GM15510 (cell line): ENCODE measurements around the gene ZSCAN5A.
"Not testable (repeated sequence)": the region's sequence is repeated elsewhere in the genome, so short reads cannot be mapped to it uniquely, and the experiment has no call there.

ENCODE experiments used
- POLR2A ChIP-seq: IDR thresholded peaks from 3 replicates; pipeline ENCODE4 v1.6.1; 2011; ENCODE audit warnings: borderline replicate concordance; ENCODE audit not compliant: insufficient read length; ENCODE audit errors: extremely low read depth

The ZSCAN5A gene

GRCh38 chr19:56253737-56254136 is 60.9 kb downstream of the ZSCAN5A start:
- TF ChIP-seq POLR2A = no peak

GRCh38 chr19:56252699-56253422 is 61.8 kb downstream of the ZSCAN5A start:
- TF ChIP-seq POLR2A = no peak

DNA sequence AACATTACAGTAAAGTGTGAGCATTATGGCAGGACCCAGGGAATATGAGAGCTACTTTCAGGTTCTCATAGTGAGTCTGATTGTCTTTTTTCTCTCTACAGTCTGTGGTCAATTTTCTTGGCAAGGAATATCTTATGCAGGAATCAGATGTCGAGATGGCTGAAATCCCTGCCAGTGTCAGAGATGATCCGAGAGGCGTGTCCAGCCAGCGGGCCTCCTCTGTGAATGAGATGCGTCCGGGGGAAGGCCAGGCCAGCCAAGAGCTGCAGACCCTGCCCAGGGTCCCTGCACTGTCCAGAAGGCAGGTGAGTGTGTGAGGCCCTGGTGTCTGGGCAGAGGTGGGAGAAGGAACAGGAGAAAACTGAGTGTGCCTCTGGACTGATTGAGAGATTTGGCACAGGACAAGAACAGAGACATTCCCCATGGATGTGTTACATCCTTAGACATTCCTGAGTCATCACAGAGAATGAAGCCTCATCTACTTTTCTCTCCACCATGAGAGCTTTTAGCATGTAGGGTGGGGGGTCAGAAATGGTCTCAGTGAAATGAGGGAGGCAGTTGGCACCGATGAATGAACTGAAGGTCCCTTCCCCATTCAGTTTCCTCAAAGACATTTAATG is 69.4 kb downstream of the ZSCAN5A start:
- TF ChIP-seq POLR2A = no peak

DNA sequence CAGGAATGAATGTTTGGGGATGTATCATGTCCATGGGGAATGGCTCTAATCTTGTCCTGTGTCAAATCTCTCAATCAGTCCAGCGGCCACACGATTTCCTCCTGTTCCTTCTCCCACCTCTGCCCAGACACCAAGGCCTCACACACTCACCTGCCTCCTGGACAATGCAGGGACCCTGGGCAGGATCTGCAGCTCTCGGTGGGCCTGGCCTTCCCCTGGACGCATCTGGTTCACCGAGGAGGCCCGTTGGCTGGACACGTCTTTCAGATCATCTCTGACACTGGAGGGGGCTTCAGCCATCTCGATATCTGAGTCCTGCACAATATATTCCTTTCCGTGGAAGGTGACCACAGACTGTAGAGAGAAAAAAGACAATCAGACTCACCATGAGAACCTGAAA is 91.2 kb downstream of the ZSCAN5A start:
- TF ChIP-seq POLR2A = no peak

GRCh38 chr19:56222901-56223300 is 91.7 kb downstream of the ZSCAN5A start:
- no peak for TF ChIP-seq POLR2A

- no peak for TF ChIP-seq POLR2A
Observed at GRCh38 chr19:56221851-56222250, 92.8 kb downstream of the ZSCAN5A start.

GRCh38 chr19:56218961-56219360 is 95.7 kb downstream of the ZSCAN5A start:
- no peak for TF ChIP-seq POLR2A

DNA sequence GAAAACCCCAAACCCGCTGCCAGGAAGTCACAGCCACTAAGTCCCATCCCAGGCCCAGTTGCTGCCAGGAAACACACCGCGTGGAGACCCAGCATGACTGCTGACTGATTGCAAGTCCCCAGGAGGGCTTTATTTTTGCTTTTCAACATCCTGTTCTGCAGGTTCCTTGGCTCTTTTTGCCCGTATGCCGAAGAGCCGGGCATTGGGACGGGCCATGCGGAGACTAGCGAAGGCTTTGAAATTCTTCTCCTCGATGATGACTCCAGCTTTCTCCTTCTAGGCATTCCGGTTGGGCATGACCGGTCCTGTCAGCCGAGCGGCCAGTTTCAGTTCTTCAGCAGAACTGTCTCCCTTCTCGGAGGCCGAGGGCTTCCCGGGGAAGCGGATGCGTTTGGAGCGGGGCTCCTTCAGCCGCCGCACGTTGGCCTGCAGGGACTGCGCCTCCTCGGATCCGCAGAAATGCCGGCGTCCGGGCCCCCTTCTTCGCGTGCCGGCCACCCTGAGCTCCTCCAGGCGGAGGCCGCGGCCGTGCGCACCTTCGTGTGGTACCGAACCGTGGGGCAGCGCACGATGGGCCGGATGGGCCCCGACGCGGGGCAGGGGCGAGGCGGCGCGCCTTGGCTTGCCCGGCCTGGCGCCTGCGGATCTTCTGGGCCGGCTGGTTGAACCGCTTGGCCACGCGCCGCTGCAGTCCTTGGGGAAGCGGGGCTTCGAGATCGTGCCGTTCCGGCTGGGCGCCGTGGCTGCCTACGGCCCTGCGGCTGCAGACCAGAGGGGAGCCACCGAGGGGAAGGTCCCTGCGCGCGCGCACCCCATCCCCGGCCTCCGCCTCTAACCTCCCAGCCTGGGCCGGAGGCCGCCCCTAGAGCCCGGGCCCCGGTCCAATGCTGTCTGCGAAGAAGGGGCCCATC is 97.3 kb downstream of the ZSCAN5A start:
- TF ChIP-seq POLR2A = no peak

GRCh38 chr19:56211718-56212117 is 102.9 kb downstream of the ZSCAN5A start:
- no peak for TF ChIP-seq POLR2A

GRCh38 chr19:56209091-56209490 is 105.5 kb downstream of the ZSCAN5A start:
- no peak for TF ChIP-seq POLR2A

GRCh38 chr19:56201973-56202372 is 112.7 kb downstream of the ZSCAN5A start, which contains the start of gene ZSCAN5C:
TSS of gene ZSCAN5C (plus strand) at chr19:56202273. CDS start at chr19:56205914, 3,641 bp downstream.
- no peak for TF ChIP-seq POLR2A

DNA sequence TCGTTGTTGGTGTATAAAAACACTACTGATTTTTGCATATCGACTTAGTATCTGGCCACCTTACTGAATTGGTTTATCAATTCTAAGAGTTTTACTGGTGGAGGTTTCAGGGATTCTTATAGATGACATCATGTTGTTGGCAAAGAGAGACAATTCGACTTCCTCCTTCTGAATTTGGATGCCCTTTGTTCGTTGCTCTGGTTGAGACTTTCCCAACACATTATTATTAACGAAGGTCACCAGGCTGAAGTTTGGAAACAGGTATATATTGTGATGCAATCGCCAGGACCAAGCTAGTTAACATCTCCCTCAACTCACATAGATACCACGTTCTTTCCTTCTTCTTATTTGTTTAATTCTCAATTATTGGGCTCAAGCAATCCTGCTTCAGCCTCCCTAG is 115.0 kb downstream of the ZSCAN5A start:
- no peak for TF ChIP-seq POLR2A

- TF ChIP-seq POLR2A = not testable (repeated sequence)
Observed at GRCh38 chr19:56197646-56198045, 117.0 kb downstream of the ZSCAN5A start, which contains the start of gene ZSCAN5B. TSS of gene ZSCAN5B (minus strand) at chr19:56197783. CDS start at chr19:56193052, 4,731 bp downstream.

DNA sequence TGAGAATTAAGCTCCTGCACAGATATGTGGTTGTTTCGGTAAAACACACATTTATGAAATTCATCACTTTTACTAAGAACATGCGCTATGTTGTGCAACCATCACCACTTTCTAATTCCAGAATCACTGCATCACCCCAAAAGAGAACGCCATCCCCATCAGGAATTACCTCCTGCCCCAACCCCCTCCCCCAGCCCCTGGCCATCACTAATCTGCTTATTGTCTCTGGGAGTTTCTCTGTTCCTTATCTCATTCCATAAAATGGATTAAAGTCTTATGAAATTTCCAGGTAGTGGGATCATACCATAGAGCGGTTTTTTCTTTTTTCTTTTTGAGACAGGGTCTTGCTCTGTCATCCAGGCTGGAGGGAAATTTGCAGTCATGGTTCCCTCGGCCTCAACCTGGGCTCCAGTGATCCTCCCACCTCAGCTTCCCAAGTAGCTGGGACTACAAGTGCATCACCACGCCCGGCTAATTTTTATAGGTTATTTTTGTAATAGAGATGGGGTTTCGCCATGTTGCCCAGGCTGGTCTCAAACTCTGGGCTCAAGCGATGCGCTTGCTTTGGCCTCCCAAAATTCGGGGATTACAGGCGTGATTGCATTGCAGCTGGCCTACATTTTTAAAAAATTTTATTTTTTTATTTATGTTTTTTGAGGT is 120.5 kb downstream of the ZSCAN5A start:
- no peak for TF ChIP-seq POLR2A

- TF ChIP-seq POLR2A = no peak
Observed at GRCh38 chr19:56191711-56192110, 122.9 kb downstream of the ZSCAN5A start.

GRCh38 chr19:56191115-56191514 is 123.5 kb downstream of the ZSCAN5A start:
- no peak for TF ChIP-seq POLR2A

- TF ChIP-seq POLR2A = no peak
Observed at GRCh38 chr19:56189785-56190184, 124.9 kb downstream of the ZSCAN5A start.
